Calu3 (cell line): ENCODE results near the gene ARHGAP26. TPM values are rescaled to one million over a fixed set of nuclear protein-coding genes. Genes with fewer than 3 reads are reported as not detected.

Source experiments
- BruUV-seq: library from RNA; stranded (reverse); fragments of 400-500 nt; replicated peaks from 2 replicates; lab custom pipeline; 2021; lab: Mats Ljungman, UMichigan
- CTCF ChIA-PET: fragments of 300-600 bp; sonication (Branson Sonifier 250); formaldehyde crosslinking; loops from one replicate; lab custom pipeline; 2022; ENCODE audit warnings: antibody characterized with exemption; lab: Charles Lee
- DNase-seq: peaks from one replicate; pipeline ENCODE4 v3.0.0; 2022
- H3K27ac Mint-ChIP-seq: one replicate; pipeline ENCODE4 v1.8.0; 2022; ENCODE audit warnings: mixed read lengths; ENCODE audit not compliant: unreplicated experiment
- H3K27me3 Mint-ChIP-seq: one replicate; pipeline ENCODE4 v1.8.0; 2022; ENCODE audit warnings: mixed read lengths; ENCODE audit not compliant: unreplicated experiment
- H3K36me3 Mint-ChIP-seq: one replicate; pipeline ENCODE4 v1.8.0; 2022; ENCODE audit warnings: mild to moderate bottlenecking, moderate library complexity, mixed read lengths; ENCODE audit not compliant: insufficient read depth, unreplicated experiment
- H3K4me1 Mint-ChIP-seq: one replicate; pipeline ENCODE4 v1.8.0; 2022; ENCODE audit warnings: mild to moderate bottlenecking, low read depth, mixed read lengths; ENCODE audit not compliant: unreplicated experiment
- H3K4me3 Mint-ChIP-seq: one replicate; pipeline ENCODE4 v1.8.0; 2022; ENCODE audit warnings: mild to moderate bottlenecking, low read depth, moderate library complexity, mixed read lengths; ENCODE audit not compliant: unreplicated experiment
- H3K9me3 Mint-ChIP-seq: one replicate; pipeline ENCODE4 v1.8.0; 2022; ENCODE audit warnings: low read depth, mixed read lengths; ENCODE audit not compliant: unreplicated experiment
- CTCF ChIP-seq: fragments of 200-600 bp; IDR thresholded peaks from one replicate; pipeline ENCODE4 v1.8.0; 2022; ENCODE audit warnings: antibody characterized with exemption; ENCODE audit not compliant: unreplicated experiment
- intact Hi-C: fragments of 100-400 bp; cut with micrococcal nuclease; formaldehyde crosslinking; loops from one replicate; pipeline ENCODE4 v1.10.0; 2022; ENCODE audit not compliant: unreplicated experiment
- total RNA-seq: library from RNA; stranded (reverse); gene quantifications from 2 replicates; pipeline ENCODE4 v1.2.3, GENCODE V29; 2022

The ARHGAP26 gene
- total RNA-seq, 1 experiment from 2014 or later: 118 TPM

- H3K4me3 Mint-ChIP-seq: no peak overlapping the region
- no TSS peak for BruUV-seq
- H3K4me1 Mint-ChIP-seq: peaks cover 58% of the 10 kb centered on the region
- intact Hi-C loops: loop anchor here (2.0 kb wide), 1 partner anchor 19 kb away; no protein-coding TSS in a partner anchor
- peak; percentile 66 for DNase-seq
- peaks cover 3% of the 10 kb centered on the region for H3K9me3 Mint-ChIP-seq
- no peaks in the 10 kb centered on the region for H3K27me3 Mint-ChIP-seq
- peak; percentile 64 for TF ChIP-seq CTCF
- CTCF ChIA-PET: interaction anchor here (0.5 to 1.3 kb wide), 5 partner anchors 10 to 416 kb away, joined by 3 to 6 read pairs (median 4); no protein-coding TSS in a partner anchor
- peaks cover 40% of the 10 kb centered on the region for H3K36me3 Mint-ChIP-seq
- peak overlapping the region; percentile 10 for H3K27ac Mint-ChIP-seq
Observed at GRCh38 chr5:142915813-142916424, 145.7 kb downstream of the ARHGAP26 start.

- DNase-seq: no peak
- CTCF ChIA-PET: no interaction called here
- Mint-ChIP-seq H3K4me1 (peaks cover 56% of the 10 kb centered on the region), H3K9me3 (no peaks in the 10 kb centered on the region), H3K36me3 (peaks cover 26% of the 10 kb centered on the region), H3K4me3 (no peak overlapping the region), H3K27me3 (no peaks in the 10 kb centered on the region), H3K27ac (no peak overlapping the region)
- intact Hi-C loops: no loop called here
- TF ChIP-seq CTCF: no peak
- no TSS peak for BruUV-seq
Observed at GRCh38 chr5:142918959-142919635, 148.9 kb downstream of the ARHGAP26 start.

- no TSS peak for BruUV-seq
- Mint-ChIP-seq H3K9me3 (no peaks in the 10 kb centered on the region), H3K4me3 (no peak overlapping the region), H3K4me1 (peaks cover 58% of the 10 kb centered on the region), H3K27me3 (no peaks in the 10 kb centered on the region), H3K36me3 (peaks cover 13% of the 10 kb centered on the region), H3K27ac (peak overlapping the region; percentile 18)
- CTCF ChIA-PET: interaction anchor here (0.7 to 2.0 kb wide), 4 partner anchors 18 to 904 kb away, joined by 3 to 5 read pairs (median 4); no protein-coding TSS in a partner anchor
- intact Hi-C loops: loop anchor here (2.0 kb wide), 2 partner anchors 44 to 1048 kb away; no protein-coding TSS in a partner anchor
- TF ChIP-seq CTCF: no peak
- no peak for DNase-seq
Observed at GRCh38 chr5:142920849-142921612, 150.9 kb downstream of the ARHGAP26 start.

GRCh38 chr5:142922223-142922952 is 152.2 kb downstream of the ARHGAP26 start:
- H3K4me1 Mint-ChIP-seq: peaks cover 63% of the 10 kb centered on the region
- no peaks in the 10 kb centered on the region for H3K27me3 Mint-ChIP-seq
- BruUV-seq: no TSS peak
- H3K36me3 Mint-ChIP-seq: peaks cover 19% of the 10 kb centered on the region
- peak; percentile 1 for TF ChIP-seq CTCF
- DNase-seq: no peak
- H3K9me3 Mint-ChIP-seq: no peaks in the 10 kb centered on the region
- CTCF ChIA-PET: interaction anchor here (1.0 to 2.0 kb wide), 5 partner anchors 9 to 209 kb away, joined by 3 to 5 read pairs (median 5); no protein-coding TSS in a partner anchor
- H3K4me3 Mint-ChIP-seq: no peak overlapping the region
- intact Hi-C loops: loop anchor here (1.0 to 2.0 kb wide), 2 partner anchors 476 to 902 kb away; no protein-coding TSS in a partner anchor
- H3K27ac Mint-ChIP-seq: no peak overlapping the region
